Liver (tissue), 9 donors: ENCODE results near the gene VWF. TPM values are rescaled to one million over a fixed set of nuclear protein-coding genes. Genes with fewer than 3 reads are reported as not detected.

Experiments
- DNase-seq: peaks from one replicate; pipeline ENCODE4 v3.0.0-alpha.2; 2017; ENCODE audit warnings: low spot score
- H3K27ac ChIP-seq, 2 donors: one replicate each; pipeline ENCODE4 v1.7.0; 2013; ENCODE audit warnings: inconsistent platforms in 2 of 2, low read length in 2 of 2, control low read depth in 1 of 2, low read depth in 1 of 2, mild to moderate bottlenecking in 1 of 2
- H3K27me3 ChIP-seq, 4 donors: one replicate each; pipeline versions ENCODE4 v1.6.1 to v1.7.0; 2013; ENCODE audit warnings: low read length in 3 of 4, inconsistent platforms in 1 of 4, mild to moderate bottlenecking in 1 of 4, moderate library complexity in 1 of 4; ENCODE audit not compliant: control insufficient read depth in 4 of 4, insufficient read depth in 4 of 4
- H3K36me3 ChIP-seq, 4 donors: one replicate each; pipeline versions ENCODE4 v1.6.1 to v1.7.0; 2013; ENCODE audit warnings: low read length in 3 of 4, mild to moderate bottlenecking in 3 of 4, low read depth in 1 of 4, moderate library complexity in 1 of 4; ENCODE audit not compliant: control insufficient read depth in 4 of 4, insufficient read depth in 3 of 4
- H3K4me1 ChIP-seq, 4 donors: one replicate each; pipeline versions ENCODE4 v1.6.1 to v1.7.0; 2013; ENCODE audit warnings: low read length in 3 of 4, mild to moderate bottlenecking in 3 of 4, moderate library complexity in 1 of 4; ENCODE audit not compliant: control insufficient read depth in 4 of 4, insufficient read depth in 4 of 4
- H3K4me3 ChIP-seq, 3 donors: one replicate each; pipeline versions ENCODE4 v1.6.1 to v1.7.0; 2013; ENCODE audit warnings: low read length in 3 of 3, control low read depth in 1 of 3, low read depth in 1 of 3, mild to moderate bottlenecking in 1 of 3
- H3K9ac ChIP-seq, 2 donors: one replicate each; pipeline ENCODE4 v1.7.0; 2013; ENCODE audit warnings: low read length in 2 of 2, mild to moderate bottlenecking in 2 of 2, moderate library complexity in 2 of 2, control low read depth in 1 of 2, low read depth in 1 of 2
- H3K9me3 ChIP-seq, 4 donors: one replicate each; pipeline versions ENCODE4 v1.6.1 to v1.7.0; 2013; ENCODE audit warnings: low read length in 3 of 4; ENCODE audit not compliant: control insufficient read depth in 4 of 4
- EGR1 ChIP-seq, 2 donors: IDR thresholded peaks; 2 replicates each; pipeline ENCODE4 v1.6.1; 2016 to 2018; ENCODE audit warnings: antibody characterized with exemption in 2 of 2, low read depth in 2 of 2
- FOXA1 ChIP-seq: IDR thresholded peaks from 2 replicates; pipeline ENCODE4 v1.6.1; 2016; ENCODE audit warnings: antibody characterized with exemption
- FOXA2 ChIP-seq: IDR thresholded peaks from 2 replicates; pipeline ENCODE4 v1.6.1; 2016; ENCODE audit warnings: antibody characterized with exemption
- GABPA ChIP-seq, 2 donors: IDR thresholded peaks in 1 of 2; conservative IDR thresholded peaks in 1 of 2; 2 replicates each; pipeline ENCODE4 v1.6.1; 2016; ENCODE audit warnings: antibody characterized with exemption in 2 of 2, mild to moderate bottlenecking in 1 of 2, moderate library complexity in 1 of 2
- HNF4A ChIP-seq, 2 donors: conservative IDR thresholded peaks; 2 replicates each; pipeline ENCODE4 v1.6.1; 2016; ENCODE audit warnings: antibody characterized with exemption in 2 of 2, mild to moderate bottlenecking in 2 of 2
- HNF4G ChIP-seq: IDR thresholded peaks from 2 replicates; pipeline ENCODE4 v1.6.1; 2016; ENCODE audit warnings: antibody characterized with exemption
- NR2F2 ChIP-seq: IDR thresholded peaks from 2 replicates; pipeline ENCODE4 v1.6.1; 2016; ENCODE audit warnings: antibody characterized with exemption
- RAD21 ChIP-seq, 2 donors: IDR thresholded peaks; 2 replicates each; pipeline ENCODE4 v1.6.1; 2016; ENCODE audit warnings: antibody characterized with exemption in 2 of 2, mild to moderate bottlenecking in 2 of 2
- RXRA ChIP-seq, 2 donors: IDR thresholded peaks; 2 replicates each; pipeline ENCODE4 v1.6.1; 2017 to 2018; ENCODE audit warnings: antibody characterized with exemption in 2 of 2, mild to moderate bottlenecking in 1 of 2
- SP1 ChIP-seq: IDR thresholded peaks from 2 replicates; pipeline ENCODE4 v1.6.1; 2018; ENCODE audit warnings: antibody characterized with exemption, mild to moderate bottlenecking
- TAF1 ChIP-seq: conservative IDR thresholded peaks from 2 replicates; pipeline ENCODE4 v1.6.1; 2016; ENCODE audit warnings: antibody characterized with exemption, mild to moderate bottlenecking
- YY1 ChIP-seq: IDR thresholded peaks from 2 replicates; pipeline ENCODE4 v1.6.1; 2016; ENCODE audit warnings: antibody characterized with exemption, mild to moderate bottlenecking
- WGBS: extraction: QIAGEN DNeasy Blood & Tissue Kit; methylation state at CpG from one replicate; pipeline ENCODE4 v1.1.7; 2013; 5-methylcytosine and 5-hydroxymethylcytosine counted together
- polyA plus RNA-seq, 2 donors: library from polyadenylated mRNA; stranded (reverse) in 1 of 2; unstranded in 1 of 2; fragments of 200-250 nt in 1 of 2; fragments of >200 nt in 1 of 2; fragmentation: Nextera tagmentation in 1 of 2; extraction: Ambion mirVana in 1 of 2; gene quantifications; one replicate each; pipeline versions ENCODE4 v1.2.1 to v1.2.3, GENCODE V29; 2013 to 2015
- total RNA-seq, 2 donors: library from RNA; depleted of rRNA; stranded (reverse); fragments of >200 nt; gene quantifications; one replicate each; pipeline ENCODE4 v1.2.3, GENCODE V29; 2014
- TF ChIP-seq, protein P1 (sequence below): IDR thresholded peaks from 2 replicates; pipeline ENCODE4 v1.6.1; 2016; ENCODE audit warnings: antibody characterized with exemption, mild to moderate bottlenecking
- TF ChIP-seq, protein P2 (sequence below): IDR thresholded peaks from 2 replicates; pipeline ENCODE4 v1.6.1; 2016; ENCODE audit warnings: antibody characterized with exemption
- TF ChIP-seq, protein P3 (sequence below): IDR thresholded peaks from 2 replicates; pipeline ENCODE4 v1.6.1; 2016; ENCODE audit warnings: antibody characterized with exemption
- TF ChIP-seq, protein P4 (sequence below): fragments of 150-350 bp; IDR thresholded peaks from 2 replicates; pipeline ENCODE4 v1.5.1; 2017; ENCODE audit warnings: improper control_type of control experiment, low read depth, low read length; ENCODE audit not compliant: missing input control
- TF ChIP-seq, protein P5 (sequence below): IDR thresholded peaks from 2 replicates; pipeline ENCODE4 v1.6.1; 2016; ENCODE audit warnings: antibody characterized with exemption
- donor health status: healthy.
- donor health status: healthy.
- donor health status: healthy.
- donor health status: healthy.
- donor health status: healthy.

Gene VWF
- total and polyA plus RNA-seq, 4 donors = 2.1 to 10.8 (median 4.0) TPM

DNA sequence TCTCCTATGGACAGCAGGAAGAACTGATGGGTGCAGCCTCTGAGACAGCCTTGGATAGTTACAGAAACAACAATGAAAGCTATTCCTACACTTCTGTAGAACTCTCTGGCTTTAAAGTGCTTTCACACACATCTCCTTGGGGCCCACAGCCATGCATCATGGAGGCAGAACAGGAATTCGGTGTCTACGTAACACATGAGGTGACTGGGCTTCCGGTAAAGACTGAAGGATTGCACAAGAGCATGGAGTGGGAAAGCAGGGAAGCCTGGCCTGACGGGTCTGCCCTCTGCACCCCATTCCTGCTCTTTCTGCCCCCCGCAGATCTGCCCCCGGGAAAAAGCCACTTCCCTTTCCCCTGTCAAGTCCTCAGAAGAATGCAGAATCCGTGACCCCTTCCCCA, 82.6 kb downstream of the VWF start:
- 77% methylated on average over 7 of the region's 7 CpGs for WGBS
- TF ChIP-seq SP1 (no peak), RAD21 (IDR thresholded peaks at IDR 0.05) (no peak), YY1 (no peak), RXRA (IDR thresholded peaks at IDR 0.05) (no peak), FOXA1 (no peak), HNF4G (no peak), GABPA (IDR thresholded peaks at IDR 0.05 in 1 of 2, conservative IDR thresholded peaks at IDR 0.05 in 1 of 2) (no peak), EGR1 (IDR thresholded peaks at IDR 0.05; ENCODE audit: low read depth in 2 of 2) (no peak), TAF1 (no peak), HNF4A (conservative IDR thresholded peaks at IDR 0.05) (no peak), NR2F2 (no peak), FOXA2 (no peak)
- TF ChIP-seq, protein P1, sequence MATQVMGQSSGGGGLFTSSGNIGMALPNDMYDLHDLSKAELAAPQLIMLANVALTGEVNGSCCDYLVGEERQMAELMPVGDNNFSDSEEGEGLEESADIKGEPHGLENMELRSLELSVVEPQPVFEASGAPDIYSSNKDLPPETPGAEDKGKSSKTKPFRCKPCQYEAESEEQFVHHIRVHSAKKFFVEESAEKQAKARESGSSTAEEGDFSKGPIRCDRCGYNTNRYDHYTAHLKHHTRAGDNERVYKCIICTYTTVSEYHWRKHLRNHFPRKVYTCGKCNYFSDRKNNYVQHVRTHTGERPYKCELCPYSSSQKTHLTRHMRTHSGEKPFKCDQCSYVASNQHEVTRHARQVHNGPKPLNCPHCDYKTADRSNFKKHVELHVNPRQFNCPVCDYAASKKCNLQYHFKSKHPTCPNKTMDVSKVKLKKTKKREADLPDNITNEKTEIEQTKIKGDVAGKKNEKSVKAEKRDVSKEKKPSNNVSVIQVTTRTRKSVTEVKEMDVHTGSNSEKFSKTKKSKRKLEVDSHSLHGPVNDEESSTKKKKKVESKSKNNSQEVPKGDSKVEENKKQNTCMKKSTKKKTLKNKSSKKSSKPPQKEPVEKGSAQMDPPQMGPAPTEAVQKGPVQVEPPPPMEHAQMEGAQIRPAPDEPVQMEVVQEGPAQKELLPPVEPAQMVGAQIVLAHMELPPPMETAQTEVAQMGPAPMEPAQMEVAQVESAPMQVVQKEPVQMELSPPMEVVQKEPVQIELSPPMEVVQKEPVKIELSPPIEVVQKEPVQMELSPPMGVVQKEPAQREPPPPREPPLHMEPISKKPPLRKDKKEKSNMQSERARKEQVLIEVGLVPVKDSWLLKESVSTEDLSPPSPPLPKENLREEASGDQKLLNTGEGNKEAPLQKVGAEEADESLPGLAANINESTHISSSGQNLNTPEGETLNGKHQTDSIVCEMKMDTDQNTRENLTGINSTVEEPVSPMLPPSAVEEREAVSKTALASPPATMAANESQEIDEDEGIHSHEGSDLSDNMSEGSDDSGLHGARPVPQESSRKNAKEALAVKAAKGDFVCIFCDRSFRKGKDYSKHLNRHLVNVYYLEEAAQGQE = no peak
- TF ChIP-seq, protein P2, sequence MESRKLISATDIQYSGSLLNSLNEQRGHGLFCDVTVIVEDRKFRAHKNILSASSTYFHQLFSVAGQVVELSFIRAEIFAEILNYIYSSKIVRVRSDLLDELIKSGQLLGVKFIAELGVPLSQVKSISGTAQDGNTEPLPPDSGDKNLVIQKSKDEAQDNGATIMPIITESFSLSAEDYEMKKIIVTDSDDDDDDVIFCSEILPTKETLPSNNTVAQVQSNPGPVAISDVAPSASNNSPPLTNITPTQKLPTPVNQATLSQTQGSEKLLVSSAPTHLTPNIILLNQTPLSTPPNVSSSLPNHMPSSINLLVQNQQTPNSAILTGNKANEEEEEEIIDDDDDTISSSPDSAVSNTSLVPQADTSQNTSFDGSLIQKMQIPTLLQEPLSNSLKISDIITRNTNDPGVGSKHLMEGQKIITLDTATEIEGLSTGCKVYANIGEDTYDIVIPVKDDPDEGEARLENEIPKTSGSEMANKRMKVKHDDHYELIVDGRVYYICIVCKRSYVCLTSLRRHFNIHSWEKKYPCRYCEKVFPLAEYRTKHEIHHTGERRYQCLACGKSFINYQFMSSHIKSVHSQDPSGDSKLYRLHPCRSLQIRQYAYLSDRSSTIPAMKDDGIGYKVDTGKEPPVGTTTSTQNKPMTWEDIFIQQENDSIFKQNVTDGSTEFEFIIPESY = no peak
- TF ChIP-seq, protein P3, sequence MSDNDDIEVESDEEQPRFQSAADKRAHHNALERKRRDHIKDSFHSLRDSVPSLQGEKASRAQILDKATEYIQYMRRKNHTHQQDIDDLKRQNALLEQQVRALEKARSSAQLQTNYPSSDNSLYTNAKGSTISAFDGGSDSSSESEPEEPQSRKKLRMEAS = no peak
- TF ChIP-seq, protein P4, sequence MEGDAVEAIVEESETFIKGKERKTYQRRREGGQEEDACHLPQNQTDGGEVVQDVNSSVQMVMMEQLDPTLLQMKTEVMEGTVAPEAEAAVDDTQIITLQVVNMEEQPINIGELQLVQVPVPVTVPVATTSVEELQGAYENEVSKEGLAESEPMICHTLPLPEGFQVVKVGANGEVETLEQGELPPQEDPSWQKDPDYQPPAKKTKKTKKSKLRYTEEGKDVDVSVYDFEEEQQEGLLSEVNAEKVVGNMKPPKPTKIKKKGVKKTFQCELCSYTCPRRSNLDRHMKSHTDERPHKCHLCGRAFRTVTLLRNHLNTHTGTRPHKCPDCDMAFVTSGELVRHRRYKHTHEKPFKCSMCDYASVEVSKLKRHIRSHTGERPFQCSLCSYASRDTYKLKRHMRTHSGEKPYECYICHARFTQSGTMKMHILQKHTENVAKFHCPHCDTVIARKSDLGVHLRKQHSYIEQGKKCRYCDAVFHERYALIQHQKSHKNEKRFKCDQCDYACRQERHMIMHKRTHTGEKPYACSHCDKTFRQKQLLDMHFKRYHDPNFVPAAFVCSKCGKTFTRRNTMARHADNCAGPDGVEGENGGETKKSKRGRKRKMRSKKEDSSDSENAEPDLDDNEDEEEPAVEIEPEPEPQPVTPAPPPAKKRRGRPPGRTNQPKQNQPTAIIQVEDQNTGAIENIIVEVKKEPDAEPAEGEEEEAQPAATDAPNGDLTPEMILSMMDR = no peak
- TF ChIP-seq, protein P5, sequence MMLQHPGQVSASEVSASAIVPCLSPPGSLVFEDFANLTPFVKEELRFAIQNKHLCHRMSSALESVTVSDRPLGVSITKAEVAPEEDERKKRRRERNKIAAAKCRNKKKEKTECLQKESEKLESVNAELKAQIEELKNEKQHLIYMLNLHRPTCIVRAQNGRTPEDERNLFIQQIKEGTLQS = no peak
- H3K36me3 ChIP-seq = no peaks in the 10 kb centered on the region

DNA sequence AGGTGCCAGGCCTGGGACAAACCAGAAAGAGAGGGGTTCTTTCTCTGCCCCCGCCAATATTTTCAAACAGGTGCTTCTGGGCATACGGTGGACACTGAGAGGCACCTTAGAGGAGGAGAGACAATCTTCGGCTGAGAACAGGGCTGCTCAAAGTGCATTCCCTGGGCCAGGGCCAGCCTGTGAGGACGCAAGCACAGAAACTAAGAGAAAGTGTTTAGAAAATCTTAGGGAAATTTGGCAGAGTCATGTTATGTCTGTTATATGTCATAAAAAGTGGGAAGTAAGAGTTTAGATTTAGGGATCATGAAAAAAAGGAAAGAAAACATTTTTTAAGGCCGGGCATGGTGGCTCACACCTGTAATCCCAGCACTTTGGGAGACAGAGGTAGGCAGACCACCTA, 83.7 kb downstream of the VWF start:
- 81% methylated on average over 5 of the region's 5 CpGs for WGBS
- Histone ChIP-seq H3K36me3 (no peaks in the 10 kb centered on the region), H3K27me3 (no peaks in the 10 kb centered on the region), H3K4me3 (no peak overlapping the region), H3K4me1 (peaks cover 0 to 6% (median 2%) of the 10 kb centered on the region in 4 donors), H3K9me3 (no peaks in the 10 kb centered on the region), H3K27ac (no peak overlapping the region), H3K9ac (no peak overlapping the region)
- DNase-seq = no peak
- TF ChIP-seq EGR1 (IDR thresholded peaks at IDR 0.05; ENCODE audit: low read depth in 2 of 2) (no peak), HNF4A (conservative IDR thresholded peaks at IDR 0.05) (no peak), FOXA1 (no peak), GABPA (IDR thresholded peaks at IDR 0.05 in 1 of 2, conservative IDR thresholded peaks at IDR 0.05 in 1 of 2) (no peak), NR2F2 (no peak), TAF1 (no peak), FOXA2 (no peak)
- TF ChIP-seq, protein P4 = no peak
- TF ChIP-seq, protein P1 = no peak
- TF ChIP-seq, protein P5 = no peak

More for the DNA sequence above, 82.6 kb downstream of the VWF start:
- H3K27me3 ChIP-seq = no peaks in the 10 kb centered on the region
- H3K9me3 ChIP-seq = no peaks in the 10 kb centered on the region
- H3K4me1 ChIP-seq = peaks cover 0 to under 1% (median 0%) of the 10 kb centered on the region in 4 donors
- no peak for DNase-seq
- no peak overlapping the region for H3K4me3 ChIP-seq
- no peak overlapping the region for H3K9ac ChIP-seq
- H3K27ac ChIP-seq = no peak overlapping the region
